Measurements from ENCODE around the gene BRINP1. TPM values are rescaled to one million over a fixed set of nuclear protein-coding genes. Genes with fewer than 3 reads are reported as not detected.

Gene BRINP1
- total RNA-seq, 1 experiment from 2014 or later, result 14.0 TPM

- Histone ChIP-seq H3K27me3 (ENCODE audit: insufficient read depth, low read length) (no peaks in the 10 kb centered on the region), H3K23me2 (ENCODE audit: insufficient read length, low read depth, low read length, poor library complexity, severe bottlenecking) (no peaks in the 10 kb centered on the region), H2BK5ac (ENCODE audit: insufficient read length, low read length) (no peak overlapping the region), H2AFZ (ENCODE audit: low read length) (no peak overlapping the region), H3K79me2 (ENCODE audit: insufficient read depth, low read length) (no peaks in the 10 kb centered on the region), H3K9me3 (ENCODE audit: control insufficient read depth, low read depth, low read length) (no peaks in the 10 kb centered on the region), H3T11ph (ENCODE audit: low read length) (no peak overlapping the region), H2BK15ac (ENCODE audit: low read depth, low read length) (no peak overlapping the region), H4K91ac (ENCODE audit: insufficient read length, low read depth, low read length) (no peak overlapping the region), H3K9ac (ENCODE audit: extremely low read depth, insufficient read length, low read length) (no peak overlapping the region), H3K4me2 (ENCODE audit: insufficient read depth, insufficient read length, low read length) (no peak overlapping the region), H4K8ac (replicated peaks; ENCODE audit: insufficient read length, low read depth, low read length) (no peak overlapping the region), H3K4me1 (ENCODE audit: insufficient read depth, low read length) (no peaks in the 10 kb centered on the region), H4K5ac (ENCODE audit: insufficient read length, low read depth, low read length) (no peak overlapping the region), H3K4ac (ENCODE audit: low read depth, low read length) (no peak overlapping the region), H3K56ac (ENCODE audit: insufficient read length, low read depth, low read length) (no peak overlapping the region), H2BK20ac (ENCODE audit: low read depth, low read length, poor library complexity, severe bottlenecking) (no peak overlapping the region), H2AK5ac (ENCODE audit: insufficient read length, low read length) (no peak overlapping the region), H3K14ac (ENCODE audit: insufficient read depth, low read length) (no peak overlapping the region), H3K79me1 (ENCODE audit: insufficient read depth, low read depth, low read length, poor library complexity, severe bottlenecking) (no peaks in the 10 kb centered on the region), H2BK120ac (ENCODE audit: low read depth, low read length, poor library complexity, severe bottlenecking) (no peak overlapping the region), H4K20me1 (ENCODE audit: control insufficient read depth, insufficient read depth, insufficient read length) (no peaks in the 10 kb centered on the region), H3K27ac (ENCODE audit: insufficient read length, low read depth, low read length) (no peak overlapping the region), H3K23ac (ENCODE audit: insufficient read length, low read depth, low read length) (no peak overlapping the region), H2BK12ac (ENCODE audit: insufficient read length, low read depth, low read length) (no peak overlapping the region), H3K18ac (ENCODE audit: insufficient read length, low read depth, low read length) (no peak overlapping the region)
- TF ChIP-seq CTCF (conservative IDR thresholded peaks at IDR 0.05), result no peak; the same call in 2 of the 3 replicates
- no peaks in the 10 kb centered on the region for H3K27me3 Mint-ChIP-seq (ENCODE audit: low read depth)
- no peak overlapping the region for H3K27ac Mint-ChIP-seq
- no peaks in the 10 kb centered on the region for H3K4me1 Mint-ChIP-seq
- no peak for DNase-seq
- WGBS (ENCODE audit: extremely low coverage, insufficient read length, low lambda C conversion rate), result no CpG with 5 or more reads among the region's 2 CpGs
- no peak overlapping the region for H3K4me3 Mint-ChIP-seq
- peaks cover 0 to 5% (median 2%) of the 10 kb centered on the region in 3 experiments; a peak in 2 of 7 replicates for H3K36me3 Mint-ChIP-seq (ENCODE audit: insufficient read depth in 1 of 3, low read depth in 3 of 3)
- peaks cover 3 to 5% of the 10 kb centered on the region in 2 experiments; a peak in 3 of 5 replicates for H3K9me3 Mint-ChIP-seq
These were observed 231.8 kb downstream of the BRINP1 start for GRCh38 chr9:119137479-119137878.

Measured in H9 (cell line).